GM21360 (cell line): ENCODE measurements around the gene SLC6A8.
"Not testable (repeated sequence)": the region's sequence is repeated elsewhere in the genome, so short reads cannot be mapped to it uniquely, and the experiment has no call there.

Experiments
- ATAC-seq: cut with Tn5 transposase; IDR thresholded peaks from one replicate; pipeline ENCODE4 v1.9.1; 2021; ENCODE audit warnings: mild to moderate bottlenecking, moderate library complexity; ENCODE audit not compliant: unreplicated experiment

Gene SLC6A8

DNA sequence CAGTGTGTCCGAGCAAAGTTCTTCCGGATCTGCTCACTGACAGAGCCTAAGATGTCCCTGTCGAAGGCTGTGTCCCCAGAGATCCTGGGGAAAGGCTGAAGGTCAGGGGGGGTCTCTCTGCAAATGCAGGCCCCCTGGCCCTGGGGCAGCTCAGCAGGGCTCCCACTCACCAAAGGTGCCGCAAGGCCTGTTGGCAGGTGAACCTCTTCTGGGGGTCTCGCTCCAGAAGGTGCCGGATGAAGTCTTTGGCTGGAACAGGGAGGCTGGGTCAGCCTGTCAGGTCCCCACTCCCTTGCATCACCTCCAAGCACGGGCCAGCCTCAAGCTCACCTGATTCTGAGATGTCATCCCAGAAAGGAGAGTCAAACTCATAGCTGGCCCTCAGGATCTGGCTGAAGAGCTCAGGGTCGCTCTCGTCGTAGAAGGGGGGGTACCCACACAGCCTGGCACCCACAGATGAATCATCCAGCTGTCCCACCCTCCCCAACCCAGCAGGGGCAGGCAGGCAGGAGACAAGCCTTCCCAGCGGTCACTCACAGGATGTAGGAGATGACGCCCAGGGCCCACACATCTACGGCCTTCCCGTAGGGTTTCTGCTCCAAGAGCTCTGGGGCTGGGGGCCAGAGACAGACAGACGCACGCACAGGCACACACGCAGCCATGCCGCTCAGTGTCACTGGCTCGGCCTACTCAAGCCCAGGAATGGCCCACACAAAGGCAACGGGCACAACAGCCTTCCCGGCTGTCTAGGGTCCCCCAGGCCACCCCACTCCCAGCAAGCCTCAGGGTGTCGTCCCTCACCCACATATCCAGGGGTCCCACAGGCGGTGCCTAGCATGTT is 16.8 kb upstream of the SLC6A8 start:
- no peak for ATAC-seq

DNA sequence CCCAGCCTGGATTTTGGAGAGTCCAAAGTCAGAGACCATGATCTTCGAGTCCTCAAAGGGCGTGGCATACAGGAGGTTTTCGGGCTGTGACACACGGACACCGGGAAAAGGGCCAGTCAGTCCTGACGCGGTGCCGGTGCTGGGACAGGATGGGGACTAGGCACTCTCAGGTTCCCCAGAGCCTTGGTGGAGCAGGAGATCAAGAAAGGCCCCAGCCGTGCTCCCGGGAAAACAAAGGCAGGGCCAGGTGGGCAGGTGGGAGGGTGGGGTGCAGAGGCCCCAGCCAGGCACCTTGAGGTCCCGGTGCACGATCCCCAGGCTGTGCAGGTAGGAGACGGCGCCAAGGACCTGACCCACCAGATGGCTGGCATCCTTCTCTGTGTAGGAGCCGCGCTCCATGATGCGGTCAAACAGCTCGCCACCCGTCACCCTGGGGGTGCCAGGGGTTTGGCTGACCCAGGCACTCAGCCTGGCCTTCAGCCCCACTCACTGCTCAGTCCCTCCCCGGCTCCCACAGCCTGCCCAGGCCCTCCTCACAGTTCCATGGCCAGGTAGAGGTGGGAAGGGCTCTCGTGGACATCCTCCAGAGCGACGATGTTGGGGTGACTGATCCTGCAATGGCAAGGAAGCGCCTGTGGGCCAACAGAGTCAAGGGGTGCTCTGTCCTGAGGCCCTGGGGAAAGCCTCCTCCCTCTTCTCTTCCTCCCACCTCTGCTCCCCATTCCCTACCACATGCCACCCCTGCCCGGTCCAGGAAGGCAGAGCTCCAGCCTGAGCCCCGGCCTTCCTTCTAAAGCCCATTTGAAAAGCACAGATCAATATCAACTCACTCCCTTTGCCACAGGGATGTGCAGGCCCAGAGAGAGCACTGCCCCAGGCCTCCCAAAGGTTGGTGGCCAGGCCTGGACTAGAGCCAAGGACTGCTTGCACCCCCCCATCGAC is 15.9 kb upstream of the SLC6A8 start:
- no peak for ATAC-seq

DNA sequence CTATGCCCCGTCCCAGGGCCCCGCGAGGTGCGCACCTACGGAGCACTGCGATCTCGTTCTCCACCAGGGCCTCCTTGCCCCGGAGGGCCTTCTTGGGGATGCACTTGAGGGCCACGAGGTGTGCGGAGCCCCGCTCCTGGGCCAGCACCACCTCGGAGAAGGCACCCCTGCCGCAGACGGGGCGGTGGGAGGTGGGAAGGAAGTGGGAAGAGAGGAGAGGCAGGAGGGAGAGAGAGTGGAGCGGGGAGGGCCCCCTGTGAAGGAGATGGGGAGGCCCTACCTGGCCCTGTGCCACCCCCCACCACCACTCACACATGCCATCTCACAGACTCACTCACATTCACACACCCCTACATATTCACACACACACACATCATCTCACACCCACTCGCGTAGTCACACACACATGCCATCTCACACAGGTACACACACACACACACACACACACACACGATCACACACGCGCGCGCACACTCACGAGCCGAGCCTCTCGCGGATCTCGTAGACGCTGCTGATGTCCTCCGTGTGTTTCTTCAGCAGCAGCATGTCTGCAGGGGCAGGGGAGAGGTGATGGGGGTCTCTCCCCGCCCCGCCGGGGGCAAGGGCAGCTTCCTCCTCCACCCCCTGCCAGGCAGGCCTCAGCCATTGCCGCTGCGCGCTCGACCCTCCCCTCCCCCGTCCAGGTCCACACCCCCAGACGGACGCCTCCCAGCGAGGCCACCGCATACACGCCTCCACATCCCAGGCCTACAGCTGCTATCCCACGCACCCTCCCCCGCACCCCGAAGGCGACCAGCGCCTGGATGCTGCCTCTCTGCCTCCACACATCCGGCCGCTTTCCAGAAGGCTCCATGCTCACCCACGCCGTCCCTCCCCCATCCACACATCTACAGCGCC is 14.9 kb upstream of the SLC6A8 start:
- ATAC-seq = no peak

DNA sequence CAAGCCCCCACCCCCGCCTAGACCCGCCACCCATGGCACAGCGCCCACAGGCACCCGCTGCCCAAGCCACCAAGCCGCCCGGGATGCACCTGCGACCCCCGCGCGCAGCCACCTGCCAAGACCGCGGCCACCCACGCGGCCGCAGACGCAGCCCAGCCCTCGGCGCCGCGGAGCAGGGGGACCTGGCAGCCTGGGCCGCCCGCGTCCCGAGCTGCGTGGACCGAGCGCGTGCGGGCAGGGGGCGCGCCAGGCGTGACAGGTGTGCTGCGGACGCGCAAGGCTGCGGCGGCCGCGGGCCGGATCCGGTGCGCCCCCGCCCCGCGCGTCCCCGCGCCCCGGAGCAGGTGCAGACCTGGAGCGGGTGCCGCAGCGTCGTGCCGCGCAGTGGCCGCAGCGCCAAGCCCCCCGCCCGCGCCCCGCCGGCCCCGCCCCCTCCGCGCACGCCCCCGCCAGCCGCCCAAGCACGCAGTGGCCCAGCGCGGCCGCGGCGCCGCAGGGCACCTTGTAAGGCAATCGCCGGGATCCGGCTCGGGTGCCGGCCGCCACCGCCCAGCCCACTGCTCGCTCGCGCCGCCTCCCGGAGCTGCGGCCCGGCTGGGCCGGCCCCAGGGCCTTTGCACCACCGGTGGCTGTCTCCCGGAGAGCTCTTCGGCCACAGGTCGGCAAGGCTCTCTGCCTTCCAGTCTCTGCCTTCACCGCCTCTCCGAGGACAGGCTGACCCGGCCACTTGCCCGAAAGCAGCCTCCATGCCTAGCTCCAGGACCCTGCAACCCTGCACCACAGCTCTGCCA is 14.1 kb upstream of the SLC6A8 start, which contains the start of gene PNCK:
Gene PNCK (minus strand): TSS at position 386 of the 791 bp plus-strand sequence. CDS start 737 bp downstream, outside the sequence.
- ATAC-seq = no peak

DNA sequence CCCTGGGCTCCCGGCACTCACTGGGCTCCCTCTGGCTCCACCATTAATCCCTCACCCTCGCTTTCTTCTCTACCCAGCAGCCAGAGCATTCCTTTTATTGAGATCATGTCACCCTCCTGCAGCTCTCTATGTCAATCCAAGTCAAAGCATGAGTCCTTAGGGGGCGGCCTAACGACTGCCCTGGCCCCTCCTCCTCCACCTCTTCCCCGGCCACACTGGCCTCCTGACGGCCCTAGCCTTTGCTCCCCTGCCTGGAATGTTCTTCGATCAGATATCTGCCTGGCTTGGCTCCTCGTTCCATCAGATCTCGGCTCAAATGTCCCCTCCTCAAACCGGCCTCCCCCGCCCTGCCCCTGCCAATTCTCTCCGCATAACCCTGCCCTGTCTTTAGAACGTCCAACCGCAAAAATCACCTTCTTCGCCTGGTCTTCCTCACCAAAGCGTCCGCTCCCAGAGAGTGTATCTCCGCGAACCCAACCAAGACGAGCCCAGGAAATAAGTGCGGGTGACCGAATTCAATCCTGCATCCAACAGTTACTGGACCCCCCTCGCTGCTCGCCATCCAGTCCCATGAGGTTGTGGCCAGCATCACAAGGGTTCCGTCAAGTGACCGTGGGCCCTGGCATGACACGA is 13.4 kb upstream of the SLC6A8 start:
- no peak for ATAC-seq

DNA sequence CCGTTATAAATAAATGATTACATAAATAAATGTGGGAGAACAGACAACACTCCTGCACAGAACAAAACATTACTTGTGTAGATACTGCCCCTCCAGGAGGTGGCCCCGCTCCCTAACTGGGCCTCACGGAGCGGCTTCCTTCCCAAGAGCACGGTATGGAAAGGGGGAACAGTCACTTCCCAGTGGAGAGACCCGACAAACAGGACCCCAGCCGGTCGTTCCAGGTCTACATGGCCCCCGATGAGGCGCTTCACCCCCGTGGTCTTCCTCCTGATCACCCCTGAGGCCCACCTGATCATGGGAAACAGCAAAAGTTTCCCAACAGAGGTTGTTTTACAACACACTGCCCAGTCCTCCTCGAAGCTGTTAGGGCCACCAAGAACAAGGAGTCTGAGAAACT is 6.6 kb upstream of the SLC6A8 start:
- ATAC-seq = no peak

DNA sequence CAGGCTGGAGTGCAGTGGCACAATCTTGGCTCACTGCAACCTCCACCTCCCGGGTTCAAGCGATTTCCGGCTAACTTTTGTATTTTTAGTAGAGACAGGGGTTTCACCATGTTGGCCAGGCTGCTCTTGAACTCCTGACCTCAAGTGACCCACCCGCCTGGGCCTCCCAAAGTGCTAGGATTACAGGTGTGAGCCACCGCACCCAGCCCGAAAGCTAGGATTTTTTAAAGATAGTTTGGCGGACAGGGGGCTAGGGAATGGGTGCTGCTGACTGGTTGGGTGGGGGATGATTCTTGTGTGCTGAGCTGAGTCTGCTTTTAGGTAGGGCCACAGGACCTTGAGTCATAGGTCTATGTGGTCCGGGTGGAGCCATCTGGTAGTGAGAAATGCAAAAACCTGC is 4.2 kb upstream of the SLC6A8 start:
- not testable (repeated sequence) for ATAC-seq

DNA sequence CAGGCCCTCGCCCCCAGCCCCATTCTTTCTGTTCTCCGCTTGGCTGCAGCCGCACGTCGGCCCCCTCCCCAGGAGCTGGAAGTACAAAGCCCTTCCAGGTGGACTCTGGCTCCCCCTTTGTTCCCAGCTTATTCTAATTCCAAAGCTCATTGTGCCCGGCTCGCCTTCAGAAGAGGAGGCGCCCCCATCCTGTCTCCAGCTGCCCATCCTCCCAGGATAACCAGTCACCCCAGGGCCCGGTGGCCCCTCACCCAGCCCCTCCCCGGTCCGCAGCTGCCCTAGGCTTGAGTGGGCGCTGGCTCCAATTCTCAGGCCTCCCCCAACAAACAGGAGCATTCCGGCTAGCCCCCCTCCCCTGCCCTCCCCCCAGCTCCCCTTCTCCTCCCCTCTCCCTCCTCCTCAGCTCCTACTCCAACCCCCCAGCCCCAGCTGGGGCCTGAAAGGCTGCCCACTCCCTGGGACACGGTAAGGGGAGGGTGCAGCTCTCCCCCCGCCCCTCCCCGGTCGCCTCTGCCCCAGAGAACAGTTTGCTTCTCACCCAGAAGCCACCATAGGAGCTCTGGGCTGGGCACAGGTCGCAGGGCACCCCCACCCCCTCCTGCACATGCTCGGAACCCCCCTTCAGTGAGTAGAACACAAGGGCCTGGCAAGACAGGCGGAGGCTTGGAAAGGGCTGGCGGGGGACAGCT is 3.1 kb upstream of the SLC6A8 start:
- ATAC-seq = no peak

DNA sequence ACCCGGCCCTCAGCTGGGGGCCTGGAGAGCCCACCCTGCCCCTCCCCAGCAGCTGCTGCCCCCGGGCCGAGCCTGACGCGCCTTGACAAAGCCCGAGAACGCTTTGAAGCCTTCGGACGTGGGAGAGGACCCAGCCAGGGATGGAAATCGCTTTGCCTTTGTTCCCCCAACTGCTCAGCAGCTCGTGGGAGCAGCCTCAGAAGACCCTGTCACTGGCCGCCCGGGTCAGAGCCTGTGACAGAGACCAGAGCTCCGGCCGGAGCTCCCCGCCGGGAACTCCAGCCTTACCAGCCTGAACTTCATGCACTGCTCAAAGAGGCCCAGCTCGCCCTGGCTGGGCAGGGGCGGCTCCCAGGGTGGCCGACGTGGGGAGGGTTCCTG is 2.6 kb upstream of the SLC6A8 start:
- no peak for ATAC-seq

DNA sequence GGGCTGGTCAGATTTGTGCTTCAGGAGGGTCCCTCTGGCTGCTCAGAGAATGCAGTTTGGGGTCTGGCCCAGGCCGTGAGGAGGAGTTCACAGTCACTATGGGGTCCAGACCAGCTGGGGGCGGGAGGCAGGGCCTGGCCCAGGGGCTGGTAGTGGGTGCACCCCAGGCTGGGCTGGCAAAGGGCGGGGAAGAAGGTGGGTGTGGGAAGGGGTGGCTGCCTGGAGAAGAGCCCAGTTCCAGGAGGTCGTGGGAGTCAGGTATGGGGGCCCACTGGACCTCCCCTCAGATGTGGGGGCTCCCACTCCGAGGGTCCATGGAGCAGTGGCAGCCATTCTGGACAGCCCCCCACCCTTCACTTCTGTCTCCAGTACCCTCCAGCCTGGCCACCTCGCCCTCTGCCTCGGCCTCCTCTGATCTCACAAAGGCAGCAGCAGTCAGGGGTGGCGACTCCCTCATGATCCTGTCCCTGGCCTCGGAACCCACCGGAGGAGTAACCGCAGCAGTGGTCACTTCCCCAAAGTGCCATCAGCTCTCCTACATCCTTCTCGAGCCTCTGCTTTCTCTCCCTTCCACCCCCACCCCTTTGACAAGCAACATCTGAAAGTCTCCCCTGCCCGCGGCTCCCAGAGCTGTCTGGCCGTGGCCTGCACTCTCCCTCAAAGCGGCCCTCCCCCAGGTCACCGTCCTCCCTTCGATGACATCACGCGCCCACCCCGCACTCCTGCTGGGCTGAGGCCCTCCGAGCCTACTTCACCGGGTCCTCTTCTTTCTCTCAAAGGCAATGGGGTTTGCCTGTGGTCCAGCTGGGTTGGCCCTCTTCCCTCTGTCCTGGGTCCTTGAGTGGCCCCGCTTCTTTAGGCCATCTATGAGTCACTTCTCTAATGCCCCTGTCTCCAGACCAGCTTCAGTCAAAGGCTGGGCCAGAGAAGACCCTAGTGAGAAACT is 1.7 kb upstream of the SLC6A8 start:
- ATAC-seq = no peak

DNA sequence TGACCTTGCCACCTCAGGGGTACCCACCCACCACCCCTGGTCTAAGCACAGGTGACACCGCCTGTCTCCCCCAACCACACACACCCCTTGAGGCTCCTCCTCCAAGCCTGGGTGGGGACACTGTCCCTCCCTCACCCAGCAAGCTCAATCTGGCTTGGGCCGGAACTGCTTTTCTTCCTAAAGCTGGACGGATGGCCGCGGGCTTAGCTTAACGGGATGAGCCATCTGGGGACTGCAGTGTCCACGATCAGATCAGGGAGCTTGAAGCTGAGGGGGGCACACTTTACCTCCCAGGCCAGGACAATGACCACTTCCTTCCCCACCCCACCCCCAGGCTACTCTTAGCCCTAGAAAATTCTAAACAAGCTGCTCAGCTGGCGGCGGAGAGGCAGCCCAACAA is 1.0 kb upstream of the SLC6A8 start:
- no peak for ATAC-seq

DNA sequence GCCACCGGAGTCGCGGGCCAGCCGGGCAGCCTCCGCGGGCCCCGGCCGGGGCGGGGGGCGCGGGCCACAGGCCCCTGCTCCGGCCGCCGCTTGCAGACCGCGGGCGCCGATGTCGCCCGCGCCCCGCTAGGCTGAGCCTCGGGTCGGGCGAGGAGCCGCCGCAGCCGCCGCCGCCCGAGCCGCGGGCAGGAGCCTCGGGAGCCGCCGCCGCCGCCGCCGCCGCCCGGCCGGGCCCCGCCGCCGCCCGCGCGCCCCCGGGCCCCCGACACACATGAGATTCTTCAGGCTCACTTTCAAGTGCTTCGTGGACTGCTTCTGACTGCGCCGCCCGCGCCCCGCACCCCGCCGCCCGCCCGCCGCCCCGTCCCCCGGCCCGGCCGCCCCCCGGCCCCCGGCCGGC is 345 bp downstream of the SLC6A8 start:
- no peak for ATAC-seq

DNA sequence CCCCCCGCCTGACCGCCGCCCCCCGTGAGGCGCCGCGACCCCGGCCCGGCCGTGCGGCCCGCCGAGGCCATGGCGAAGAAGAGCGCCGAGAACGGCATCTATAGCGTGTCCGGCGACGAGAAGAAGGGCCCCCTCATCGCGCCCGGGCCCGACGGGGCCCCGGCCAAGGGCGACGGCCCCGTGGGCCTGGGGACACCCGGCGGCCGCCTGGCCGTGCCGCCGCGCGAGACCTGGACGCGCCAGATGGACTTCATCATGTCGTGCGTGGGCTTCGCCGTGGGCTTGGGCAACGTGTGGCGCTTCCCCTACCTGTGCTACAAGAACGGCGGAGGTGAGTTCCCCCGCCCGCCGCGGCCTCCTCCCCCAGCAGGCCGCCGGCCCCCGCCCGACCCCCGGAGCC is 780 bp downstream of the SLC6A8 start:
- ATAC-seq = no peak

DNA sequence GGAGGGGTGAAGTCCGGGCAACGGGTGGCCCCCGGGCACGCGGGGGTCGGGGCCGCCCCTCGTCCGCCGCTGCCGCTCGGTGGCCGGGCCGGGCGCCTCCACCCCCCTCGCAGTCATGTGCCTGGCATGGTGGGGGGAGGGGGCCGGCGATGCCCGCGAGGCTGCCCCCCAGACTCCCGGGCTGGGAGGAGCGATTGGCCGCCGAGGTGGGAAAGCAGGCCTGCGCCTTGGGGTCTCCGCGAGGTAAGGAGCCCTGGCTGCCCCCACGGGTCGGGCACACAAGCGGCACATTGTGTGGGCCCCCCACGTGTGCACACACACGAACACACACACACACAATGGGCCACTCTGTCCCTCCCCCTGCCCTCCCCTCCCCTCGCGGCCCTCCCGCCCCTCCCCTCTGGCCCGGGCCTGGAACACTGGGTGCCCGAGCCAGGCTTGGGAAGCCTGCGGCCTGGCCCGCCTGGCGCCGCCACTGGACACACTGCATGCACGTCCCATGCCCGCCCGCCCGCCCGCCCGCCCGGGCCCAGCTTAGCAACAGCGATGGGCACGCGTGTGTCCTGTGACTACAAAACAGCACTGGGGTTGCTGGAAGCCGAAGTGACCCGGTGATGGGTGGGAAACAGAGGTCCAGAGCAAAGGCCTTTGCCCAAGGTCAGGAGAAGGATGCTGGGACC is 1.3 kb downstream of the SLC6A8 start:
- no peak for ATAC-seq

DNA sequence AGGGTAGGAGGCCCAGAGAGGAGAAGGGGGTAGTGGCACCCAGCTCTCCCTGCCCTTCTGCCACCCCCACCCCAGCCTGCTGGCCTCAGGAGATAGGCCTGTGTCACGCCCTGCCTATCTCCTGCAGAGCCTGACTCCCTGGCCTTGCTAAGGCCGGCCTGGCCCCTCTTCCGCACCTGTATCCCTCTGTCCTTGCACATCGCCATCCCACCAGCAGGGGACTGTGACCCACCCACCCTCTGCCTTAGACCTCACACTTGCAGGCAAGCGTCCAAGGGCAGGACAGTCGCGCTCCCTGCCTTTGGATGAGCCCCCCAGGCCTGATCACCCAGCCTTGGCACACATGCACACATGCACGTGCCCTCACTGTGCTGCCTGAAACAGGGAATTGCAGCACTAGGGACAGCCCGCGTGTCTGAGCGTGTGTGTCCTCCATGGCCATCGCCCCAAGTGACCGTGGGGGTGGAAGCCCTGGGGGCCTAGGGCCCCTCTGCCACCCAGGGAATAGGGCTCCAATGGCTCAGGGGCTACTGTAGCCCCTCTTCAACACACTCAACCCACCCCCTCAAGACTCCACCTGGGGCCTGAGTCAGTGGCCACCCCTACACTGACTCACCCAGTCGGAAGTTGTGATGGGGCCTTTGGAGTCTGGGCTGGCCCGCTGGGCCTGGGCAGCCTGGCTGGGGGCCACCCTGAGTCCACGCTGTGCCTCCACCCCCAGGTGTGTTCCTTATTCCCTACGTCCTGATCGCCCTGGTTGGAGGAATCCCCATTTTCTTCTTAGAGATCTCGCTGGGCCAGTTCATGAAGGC is 2.1 kb downstream of the SLC6A8 start:
- no peak for ATAC-seq

DNA sequence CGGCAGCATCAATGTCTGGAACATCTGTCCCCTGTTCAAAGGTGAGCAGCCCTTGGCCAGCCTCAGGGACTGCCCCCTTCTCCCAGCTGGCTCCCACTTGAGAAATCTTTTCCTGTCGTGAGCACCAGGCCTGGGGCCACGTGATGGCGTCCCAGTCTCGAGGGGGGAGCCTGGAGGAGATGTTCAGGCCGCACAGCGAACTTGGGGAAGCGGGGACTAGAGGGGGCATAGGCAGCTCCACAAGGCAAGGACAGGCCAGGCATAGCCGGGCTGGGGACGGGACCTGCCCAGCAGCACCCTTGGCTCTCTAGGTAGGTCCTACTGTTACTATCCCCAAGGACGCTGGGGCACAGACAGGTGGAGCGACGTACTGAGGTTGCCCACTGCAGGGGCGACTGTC is 2.7 kb downstream of the SLC6A8 start:
- no peak for ATAC-seq
